GM23338 (cell line): ENCODE data around the gene NGFR. TPM values are rescaled to one million over a fixed set of nuclear protein-coding genes. Genes with fewer than 3 reads are reported as not detected.

ENCODE experiments used
- ATAC-seq: fragments of 200-7000 bp; cut with Tn5 transposase; 3 replicates; pipeline ENCODE4 v1.9.1; 2020
- DNase-seq: peaks from one replicate; pipeline ENCODE4 v3.0.0-alpha.2; 2015; ENCODE audit warnings: low spot score
- H2AFZ ChIP-seq: fragments of 200-600 bp; sonication (generic); 2 replicates; pipeline ENCODE4 v1.8.0; 2016; ENCODE audit warnings: antibody characterized with exemption, mild to moderate bottlenecking, moderate library complexity
- H3F3A ChIP-seq: fragments of 200-600 bp; sonication (generic); replicated peaks from 2 replicates; pipeline ENCODE4 v1.8.0; 2017; ENCODE audit warnings: antibody characterized with exemption, mixed run types, low read depth
- H3K27ac ChIP-seq: fragments of 200-600 bp; sonication (generic); 2 replicates; pipeline ENCODE4 v1.6.1; 2016; ENCODE audit warnings: low read depth
- H3K27me3 ChIP-seq: fragments of 200-600 bp; sonication (generic); 2 replicates; pipeline ENCODE4 v1.8.0; 2016; ENCODE audit warnings: mild to moderate bottlenecking, mixed run types, moderate library complexity; ENCODE audit not compliant: insufficient read depth
- H3K36me3 ChIP-seq: fragments of 200-600 bp; sonication (generic); 2 replicates; pipeline ENCODE4 v1.8.0; 2016; ENCODE audit warnings: mild to moderate bottlenecking; ENCODE audit not compliant: insufficient read depth
- H3K4me1 ChIP-seq: fragments of 200-600 bp; sonication (generic); 2 replicates; pipeline ENCODE4 v1.8.0; 2016; ENCODE audit warnings: mild to moderate bottlenecking, moderate library complexity; ENCODE audit not compliant: insufficient read depth
- H3K4me2 ChIP-seq: fragments of 200-600 bp; sonication (generic); 2 replicates; pipeline ENCODE4 v1.7.1; 2017; ENCODE audit warnings: mixed run types
- H3K4me3 ChIP-seq: fragments of 200-600 bp; sonication (generic); 2 replicates; pipeline ENCODE4 v1.6.1; 2016; ENCODE audit warnings: mixed run types
- H3K79me2 ChIP-seq: fragments of 200-600 bp; sonication (generic); replicated peaks from 2 replicates; pipeline ENCODE4 v1.8.0; 2017; ENCODE audit warnings: mild to moderate bottlenecking; ENCODE audit not compliant: insufficient read depth
- H3K9me2 ChIP-seq: fragments of 200-600 bp; sonication (generic); 2 replicates; pipeline ENCODE4 v1.8.0; 2017; ENCODE audit not compliant: insufficient read depth
- H4K20me1 ChIP-seq: fragments of 200-600 bp; sonication (generic); replicated peaks from 2 replicates; pipeline ENCODE4 v1.8.0; 2017; ENCODE audit warnings: mild to moderate bottlenecking; ENCODE audit not compliant: insufficient read depth
- H3K27ac Mint-ChIP-seq: 2 replicates; pipeline ENCODE4 v1.8.0; 2020; ENCODE audit warnings: inconsistent platforms, mild to moderate bottlenecking, moderate library complexity, mixed read lengths
- H3K27me3 Mint-ChIP-seq: 3 replicates; pipeline ENCODE4 v1.8.0; 2022; ENCODE audit warnings: low read depth, mild to moderate bottlenecking, moderate library complexity, mixed read lengths, inconsistent platforms; ENCODE audit not compliant: insufficient read depth, poor library complexity
- H3K36me3 Mint-ChIP-seq: 3 replicates; pipeline ENCODE4 v1.8.0; 2021; ENCODE audit warnings: low read depth, mild to moderate bottlenecking, inconsistent platforms, moderate library complexity, mixed read lengths
- H3K4me1 Mint-ChIP-seq: 3 replicates; pipeline ENCODE4 v1.8.0; 2020; ENCODE audit warnings: mild to moderate bottlenecking, inconsistent platforms, mixed read lengths
- H3K4me3 Mint-ChIP-seq: 3 replicates; pipeline ENCODE4 v1.8.0; 2021; ENCODE audit warnings: moderate library complexity, mild to moderate bottlenecking, inconsistent platforms, mixed read lengths
- H3K9me3 Mint-ChIP-seq: 3 replicates; pipeline ENCODE4 v1.8.0; 2020; ENCODE audit warnings: moderate library complexity, mild to moderate bottlenecking, inconsistent platforms, mixed read lengths
- CREB1 ChIP-seq: fragments of 250-450 bp; sonication (Bioruptor Pico); IDR thresholded peaks from 2 replicates; pipeline ENCODE4 v1.5.0; 2020; ENCODE audit warnings: low read depth, mild to moderate bottlenecking, moderate library complexity
- CTCF ChIP-seq, 2 experiments: fragments of 200-600 bp in 1 of 2; sonication (generic) in 1 of 2; conservative IDR thresholded peaks; 2 replicates each; pipeline versions ENCODE4 v1.5.1 to v1.6.1; 2016 to 2017; ENCODE audit warnings: antibody characterized with exemption in 2 of 2, low read depth in 2 of 2, mild to moderate bottlenecking in 2 of 2, moderate library complexity in 1 of 2
- ETS1 ChIP-seq: IDR thresholded peaks from 2 replicates; pipeline ENCODE4 v1.6.1; 2016; ENCODE audit warnings: antibody characterized with exemption
- EZH2 ChIP-seq: fragments of 200-600 bp; sonication (generic); IDR thresholded peaks from one replicate; pipeline ENCODE4 v1.8.0; 2017; ENCODE audit warnings: antibody characterized with exemption, mild to moderate bottlenecking, low read depth; ENCODE audit not compliant: unreplicated experiment
- EZH2phosphoT487 ChIP-seq: fragments of 200-600 bp; sonication (generic); IDR thresholded peaks from one replicate; pipeline ENCODE4 v1.8.1; 2018; ENCODE audit warnings: antibody characterized with exemption; ENCODE audit not compliant: unreplicated experiment
- JUNB ChIP-seq: IDR thresholded peaks from one replicate; pipeline ENCODE4 v1.6.1; 2016; ENCODE audit warnings: antibody characterized with exemption; ENCODE audit not compliant: unreplicated experiment
- NANOG ChIP-seq: IDR thresholded peaks from 2 replicates; pipeline ENCODE4 v1.6.1; 2016; ENCODE audit warnings: antibody characterized with exemption, borderline replicate concordance
- POLR2AphosphoS5 ChIP-seq: IDR thresholded peaks from 2 replicates; pipeline ENCODE4 v1.6.1; 2016; ENCODE audit warnings: antibody characterized with exemption, low read depth
- REST ChIP-seq: IDR thresholded peaks from one replicate; pipeline ENCODE4 v1.6.1; 2018; ENCODE audit warnings: antibody characterized with exemption; ENCODE audit not compliant: unreplicated experiment
- STAT1 ChIP-seq: IDR thresholded peaks from one replicate; pipeline ENCODE4 v1.6.1; 2016; ENCODE audit warnings: antibody characterized with exemption; ENCODE audit not compliant: unreplicated experiment
- ZNF114 ChIP-seq: fragments of 250-450 bp; sonication (Bioruptor Pico); IDR thresholded peaks from 2 replicates; pipeline ENCODE4 v1.5.0; 2020; ENCODE audit warnings: mild to moderate bottlenecking, moderate library complexity
- ZNF331 ChIP-seq: fragments of 250-450 bp; sonication (Bioruptor Pico); IDR thresholded peaks from 2 replicates; pipeline ENCODE4 v1.5.0; 2020; ENCODE audit warnings: low read depth, mild to moderate bottlenecking, moderate library complexity
- polyA plus RNA-seq: library from polyadenylated mRNA; unstranded; fragments of >200 nt; fragmentation: Nextera tagmentation; extraction: Ambion mirVana; gene quantifications from 2 replicates; pipeline ENCODE4 v1.2.1, GENCODE V29; 2016
- total RNA-seq: library from RNA; depleted of rRNA; stranded (reverse); fragments of >200 nt; shearing (Covaris generic); gene quantifications from 2 replicates; pipeline ENCODE4 v1.2.3, GENCODE V29; 2014

NGFR gene
- total and polyA plus RNA-seq, 2 experiments from 2014 or later = 2.8 to 6.9 TPM

- Histone ChIP-seq H2AFZ (no peak overlapping the region), H3K9me2 (no peaks in the 10 kb centered on the region), H3K4me1 (peaks cover 42% of the 10 kb centered on the region), H3K4me2 (no peak overlapping the region), H3K27ac (no peak overlapping the region), H3K36me3 (no peaks in the 10 kb centered on the region), H4K20me1 (no peaks in the 10 kb centered on the region), H3K27me3 (no peaks in the 10 kb centered on the region), H3K4me3 (no peak overlapping the region), H3K79me2 (no peaks in the 10 kb centered on the region), H3F3A (0 out of 2 replicates have a peak, but pooled peaks cover 12% of the 10 kb centered on the region)
- no peak for DNase-seq
- Mint-ChIP-seq H3K9me3 (no peaks in the 10 kb centered on the region), H3K36me3 (no peaks in the 10 kb centered on the region; the same call in 2 of the 3 replicates), H3K27ac (no peak overlapping the region), H3K4me3 (no peak overlapping the region), H3K4me1 (peaks cover 63% of the 10 kb centered on the region), H3K27me3 (peaks cover 13% of the 10 kb centered on the region)
- no peak for ATAC-seq
- no peak for TF ChIP-seq REST
- no peak for TF ChIP-seq POLR2AphosphoS5
- TF ChIP-seq EZH2phosphoT487 = no peak
- no peak for TF ChIP-seq STAT1
- no peak for TF ChIP-seq ZNF114 (CRISPR knock-in tag)
- no peak for TF ChIP-seq CREB1 (CRISPR knock-in tag)
- TF ChIP-seq CTCF (conservative IDR thresholded peaks at IDR 0.05; ENCODE audit: low read depth in 2 of 2) = no peak
- TF ChIP-seq NANOG = no peak
- TF ChIP-seq EZH2 = no peak
- no peak for TF ChIP-seq ZNF331 (CRISPR knock-in tag)
These were observed 15.6 kb downstream of the NGFR start for GRCh38 chr17:49510720-49511110.

GRCh38 chr17:49511810-49512209, 16.7 kb downstream of the NGFR start:
- Mint-ChIP-seq H3K9me3 (no peaks in the 10 kb centered on the region), H3K4me1 (peaks cover 67% of the 10 kb centered on the region), H3K27ac (no peak overlapping the region), H3K4me3 (no peak overlapping the region), H3K27me3 (peaks cover 16% of the 10 kb centered on the region), H3K36me3 (no peaks in the 10 kb centered on the region; the same call in 2 of the 3 replicates)
- Histone ChIP-seq H2AFZ (no peak overlapping the region), H3K9me2 (no peaks in the 10 kb centered on the region), H4K20me1 (no peaks in the 10 kb centered on the region), H3K4me2 (0 out of 2 replicates have a peak overlapping the region, but pooled peaks have one; percentile 51), H3K27ac (no peak overlapping the region), H3F3A (0 out of 2 replicates have a peak, but pooled peaks cover 12% of the 10 kb centered on the region), H3K79me2 (no peaks in the 10 kb centered on the region), H3K36me3 (no peaks in the 10 kb centered on the region), H3K4me3 (no peak overlapping the region), H3K27me3 (no peaks in the 10 kb centered on the region), H3K4me1 (peaks cover 46% of the 10 kb centered on the region)
- no peak for ATAC-seq
- TF ChIP-seq ETS1 = no peak
- TF ChIP-seq JUNB = no peak
- TF ChIP-seq ZNF114 (CRISPR knock-in tag) = no peak
- no peak for TF ChIP-seq ZNF331 (CRISPR knock-in tag)
- no peak for TF ChIP-seq EZH2
- TF ChIP-seq NANOG = no peak
- no peak for DNase-seq
